C4-2B (cell line): ENCODE measurements around the gene FAM222A.

Source experiments
- ZFX ChIP-seq: fragments of 450-650 bp; IDR thresholded peaks from 2 replicates; pipeline ENCODE4 v1.6.1; 2017
- TF ChIP-seq, protein P1 (sequence below): fragments of 450-650 bp; conservative IDR thresholded peaks from 2 replicates; pipeline ENCODE4 v1.5.1; 2017; ENCODE audit warnings: mild to moderate bottlenecking

DNA sequence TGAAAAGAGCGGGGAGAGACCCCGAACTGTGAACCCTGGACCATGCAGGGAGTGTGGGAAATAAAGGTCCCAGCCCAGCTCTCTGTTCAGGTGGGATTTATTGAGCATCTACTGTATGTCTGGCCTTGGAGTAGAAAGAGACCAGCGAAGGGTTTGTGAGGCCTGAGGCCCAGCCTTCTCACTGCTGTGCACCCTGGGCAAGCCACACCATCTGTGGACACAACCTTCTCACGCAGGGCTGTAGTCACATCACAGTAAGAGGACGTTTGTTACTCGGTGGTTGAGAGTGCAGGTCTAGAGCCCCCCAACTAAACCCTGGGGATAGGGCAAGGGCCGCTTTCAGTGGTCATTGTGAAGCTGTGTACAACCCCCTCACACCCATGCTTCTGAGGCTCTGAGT, 18.2 kb downstream of the FAM222A start:
- TF ChIP-seq, protein P1, sequence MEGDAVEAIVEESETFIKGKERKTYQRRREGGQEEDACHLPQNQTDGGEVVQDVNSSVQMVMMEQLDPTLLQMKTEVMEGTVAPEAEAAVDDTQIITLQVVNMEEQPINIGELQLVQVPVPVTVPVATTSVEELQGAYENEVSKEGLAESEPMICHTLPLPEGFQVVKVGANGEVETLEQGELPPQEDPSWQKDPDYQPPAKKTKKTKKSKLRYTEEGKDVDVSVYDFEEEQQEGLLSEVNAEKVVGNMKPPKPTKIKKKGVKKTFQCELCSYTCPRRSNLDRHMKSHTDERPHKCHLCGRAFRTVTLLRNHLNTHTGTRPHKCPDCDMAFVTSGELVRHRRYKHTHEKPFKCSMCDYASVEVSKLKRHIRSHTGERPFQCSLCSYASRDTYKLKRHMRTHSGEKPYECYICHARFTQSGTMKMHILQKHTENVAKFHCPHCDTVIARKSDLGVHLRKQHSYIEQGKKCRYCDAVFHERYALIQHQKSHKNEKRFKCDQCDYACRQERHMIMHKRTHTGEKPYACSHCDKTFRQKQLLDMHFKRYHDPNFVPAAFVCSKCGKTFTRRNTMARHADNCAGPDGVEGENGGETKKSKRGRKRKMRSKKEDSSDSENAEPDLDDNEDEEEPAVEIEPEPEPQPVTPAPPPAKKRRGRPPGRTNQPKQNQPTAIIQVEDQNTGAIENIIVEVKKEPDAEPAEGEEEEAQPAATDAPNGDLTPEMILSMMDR = no peak
- no peak for TF ChIP-seq ZFX
